NCI-H1694 treated with DMSO at 0.1 percent for 48 hours (cell line): ENCODE results near the gene NR4A3.

Source experiments
- DNase-seq: peaks from one replicate; lab custom pipeline; 2025; lab: John Stamatoyannopoulos, UW

The NR4A3 gene

GRCh38 chr9:99814359-99814758, 7.3 kb upstream of the NR4A3 start:
- no peak for DNase-seq

- no peak for DNase-seq
Measured at GRCh38 chr9:99816392-99816791, 5.3 kb upstream of the NR4A3 start.

GRCh38 chr9:99818500-99818899, 3.2 kb upstream of the NR4A3 start:
- DNase-seq, result no peak

- DNase-seq, result peak; percentile 28
Measured at GRCh38 chr9:99819123-99819855, 2.4 kb upstream of the NR4A3 start.

- DNase-seq, result peak; percentile 82
Measured at GRCh38 chr9:99819856-99820684, 1.6 kb upstream of the NR4A3 start.

- peak; percentile 38 for DNase-seq
Measured at GRCh38 chr9:99820685-99821395, 845 bp upstream of the NR4A3 start.

GRCh38 chr9:99822109-99822805, 572 bp downstream of the NR4A3 start:
- peak; percentile 40 for DNase-seq

- peak; percentile 40 for DNase-seq
Measured at GRCh38 chr9:99822806-99823591, 1.3 kb downstream of the NR4A3 start.

- no peak for DNase-seq
Measured at GRCh38 chr9:99823681-99824377, 2.1 kb downstream of the NR4A3 start.

GRCh38 chr9:99824378-99825171, 2.9 kb downstream of the NR4A3 start:
- DNase-seq, result no peak

GRCh38 chr9:99825172-99826046, 3.7 kb downstream of the NR4A3 start:
- no peak for DNase-seq

GRCh38 chr9:99826579-99826978, 4.9 kb downstream of the NR4A3 start:
- DNase-seq, result no peak

GRCh38 chr9:99827244-99827643, 5.6 kb downstream of the NR4A3 start:
- DNase-seq, result no peak

GRCh38 chr9:99828054-99828416, 6.3 kb downstream of the NR4A3 start:
- DNase-seq, result no peak

GRCh38 chr9:99828417-99829176, 6.9 kb downstream of the NR4A3 start:
- no peak for DNase-seq

- DNase-seq, result no peak
Measured at GRCh38 chr9:99831857-99832557, 10.3 kb downstream of the NR4A3 start.

- no peak for DNase-seq
Measured at GRCh38 chr9:99832558-99832864, 10.8 kb downstream of the NR4A3 start.

GRCh38 chr9:99833735-99834134, 12.1 kb downstream of the NR4A3 start:
- no peak for DNase-seq
